Bone marrow (tissue), 2 donors: Measurements from ENCODE around the gene PTPRN2.
"Not testable (repeated sequence)": the region's sequence is repeated elsewhere in the genome, so short reads cannot be mapped to it uniquely, and the experiment has no call there.

Experiments used
- DNase-seq, 2 donors: peaks; one replicate each; lab custom pipeline; 2025; lab: John Stamatoyannopoulos, UW

The PTPRN2 gene

GRCh38 chr7:158345731-158346130 lies 241.9 kb downstream of the PTPRN2 start:
- DNase-seq, result no peak

- no peak for DNase-seq
Observed at GRCh38 chr7:158344706-158345300, 242.8 kb downstream of the PTPRN2 start.

GRCh38 chr7:158343936-158344455 lies 243.6 kb downstream of the PTPRN2 start:
- no peak for DNase-seq

- no peak for DNase-seq
Observed at GRCh38 chr7:158343526-158343925, 244.1 kb downstream of the PTPRN2 start.

GRCh38 chr7:158341097-158341496 lies 246.5 kb downstream of the PTPRN2 start:
- DNase-seq, result not testable (repeated sequence)

GRCh38 chr7:158336952-158337351 lies 250.7 kb downstream of the PTPRN2 start:
- DNase-seq, result not testable (repeated sequence)

GRCh38 chr7:158332516-158332915 lies 255.1 kb downstream of the PTPRN2 start:
- DNase-seq, result not testable (repeated sequence)

GRCh38 chr7:158331826-158332450 lies 255.7 kb downstream of the PTPRN2 start:
- DNase-seq, result not testable (repeated sequence)

- no peak for DNase-seq
Observed at GRCh38 chr7:158329686-158330085, 257.9 kb downstream of the PTPRN2 start.

- DNase-seq, result no peak
Observed at GRCh38 chr7:158329014-158329610, 258.5 kb downstream of the PTPRN2 start.

GRCh38 chr7:158328376-158329013 lies 259.1 kb downstream of the PTPRN2 start:
- DNase-seq, result no peak

- DNase-seq, result no peak
Observed at GRCh38 chr7:158327571-158328180, 259.9 kb downstream of the PTPRN2 start.

- DNase-seq, result no peak
Observed at GRCh38 chr7:158327012-158327411, 260.6 kb downstream of the PTPRN2 start.

- DNase-seq, result no peak
Observed at GRCh38 chr7:158325530-158326381, 261.9 kb downstream of the PTPRN2 start.

GRCh38 chr7:158324397-158325360 lies 262.9 kb downstream of the PTPRN2 start:
- DNase-seq, result no peak

GRCh38 chr7:158323741-158324396 lies 263.8 kb downstream of the PTPRN2 start:
- no peak for DNase-seq

GRCh38 chr7:158322616-158323530 lies 264.8 kb downstream of the PTPRN2 start:
- no peak for DNase-seq

- DNase-seq, result no peak
Observed at GRCh38 chr7:158321936-158322615, 265.5 kb downstream of the PTPRN2 start.
